GM23338 (cell line): ENCODE results near the gene SPATA18. TPM values are rescaled to one million over a fixed set of nuclear protein-coding genes. Genes with fewer than 3 reads are reported as not detected.
A peak's percentile ranks its signal among the peaks of the same experiment; 100 is the strongest.

ENCODE experiments used
- ATAC-seq: fragments of 200-7000 bp; cut with Tn5 transposase; 3 replicates; pipeline ENCODE4 v1.9.1; 2020
- DNase-seq: peaks from one replicate; pipeline ENCODE4 v3.0.0-alpha.2; 2015; ENCODE audit warnings: low spot score
- H2AFZ ChIP-seq: fragments of 200-600 bp; sonication (generic); 2 replicates; pipeline ENCODE4 v1.8.0; 2016; ENCODE audit warnings: antibody characterized with exemption, mild to moderate bottlenecking, moderate library complexity
- H3F3A ChIP-seq: fragments of 200-600 bp; sonication (generic); replicated peaks from 2 replicates; pipeline ENCODE4 v1.8.0; 2017; ENCODE audit warnings: antibody characterized with exemption, mixed run types, low read depth
- H3K27ac ChIP-seq: fragments of 200-600 bp; sonication (generic); 2 replicates; pipeline ENCODE4 v1.6.1; 2016; ENCODE audit warnings: low read depth
- H3K27me3 ChIP-seq: fragments of 200-600 bp; sonication (generic); 2 replicates; pipeline ENCODE4 v1.8.0; 2016; ENCODE audit warnings: mild to moderate bottlenecking, mixed run types, moderate library complexity; ENCODE audit not compliant: insufficient read depth
- H3K36me3 ChIP-seq: fragments of 200-600 bp; sonication (generic); 2 replicates; pipeline ENCODE4 v1.8.0; 2016; ENCODE audit warnings: mild to moderate bottlenecking; ENCODE audit not compliant: insufficient read depth
- H3K4me1 ChIP-seq: fragments of 200-600 bp; sonication (generic); 2 replicates; pipeline ENCODE4 v1.8.0; 2016; ENCODE audit warnings: mild to moderate bottlenecking, moderate library complexity; ENCODE audit not compliant: insufficient read depth
- H3K4me2 ChIP-seq: fragments of 200-600 bp; sonication (generic); 2 replicates; pipeline ENCODE4 v1.7.1; 2017; ENCODE audit warnings: mixed run types
- H3K4me3 ChIP-seq: fragments of 200-600 bp; sonication (generic); 2 replicates; pipeline ENCODE4 v1.6.1; 2016; ENCODE audit warnings: mixed run types
- H3K79me2 ChIP-seq: fragments of 200-600 bp; sonication (generic); replicated peaks from 2 replicates; pipeline ENCODE4 v1.8.0; 2017; ENCODE audit warnings: mild to moderate bottlenecking; ENCODE audit not compliant: insufficient read depth
- H3K9me2 ChIP-seq: fragments of 200-600 bp; sonication (generic); 2 replicates; pipeline ENCODE4 v1.8.0; 2017; ENCODE audit not compliant: insufficient read depth
- H4K20me1 ChIP-seq: fragments of 200-600 bp; sonication (generic); replicated peaks from 2 replicates; pipeline ENCODE4 v1.8.0; 2017; ENCODE audit warnings: mild to moderate bottlenecking; ENCODE audit not compliant: insufficient read depth
- H3K27ac Mint-ChIP-seq: 2 replicates; pipeline ENCODE4 v1.8.0; 2020; ENCODE audit warnings: inconsistent platforms, mild to moderate bottlenecking, moderate library complexity, mixed read lengths
- H3K27me3 Mint-ChIP-seq: 3 replicates; pipeline ENCODE4 v1.8.0; 2022; ENCODE audit warnings: low read depth, mild to moderate bottlenecking, moderate library complexity, mixed read lengths, inconsistent platforms; ENCODE audit not compliant: insufficient read depth, poor library complexity
- H3K36me3 Mint-ChIP-seq: 3 replicates; pipeline ENCODE4 v1.8.0; 2021; ENCODE audit warnings: low read depth, mild to moderate bottlenecking, inconsistent platforms, moderate library complexity, mixed read lengths
- H3K4me1 Mint-ChIP-seq: 3 replicates; pipeline ENCODE4 v1.8.0; 2020; ENCODE audit warnings: mild to moderate bottlenecking, inconsistent platforms, mixed read lengths
- H3K4me3 Mint-ChIP-seq: 3 replicates; pipeline ENCODE4 v1.8.0; 2021; ENCODE audit warnings: moderate library complexity, mild to moderate bottlenecking, inconsistent platforms, mixed read lengths
- H3K9me3 Mint-ChIP-seq: 3 replicates; pipeline ENCODE4 v1.8.0; 2020; ENCODE audit warnings: moderate library complexity, mild to moderate bottlenecking, inconsistent platforms, mixed read lengths
- CREB1 ChIP-seq: fragments of 250-450 bp; sonication (Bioruptor Pico); IDR thresholded peaks from 2 replicates; pipeline ENCODE4 v1.5.0; 2020; ENCODE audit warnings: low read depth, mild to moderate bottlenecking, moderate library complexity
- CTCF ChIP-seq, 2 experiments: fragments of 200-600 bp in 1 of 2; sonication (generic) in 1 of 2; conservative IDR thresholded peaks; 2 replicates each; pipeline versions ENCODE4 v1.5.1 to v1.6.1; 2016 to 2017; ENCODE audit warnings: antibody characterized with exemption in 2 of 2, low read depth in 2 of 2, mild to moderate bottlenecking in 2 of 2, moderate library complexity in 1 of 2
- ETS1 ChIP-seq: IDR thresholded peaks from 2 replicates; pipeline ENCODE4 v1.6.1; 2016; ENCODE audit warnings: antibody characterized with exemption
- EZH2 ChIP-seq: fragments of 200-600 bp; sonication (generic); IDR thresholded peaks from one replicate; pipeline ENCODE4 v1.8.0; 2017; ENCODE audit warnings: antibody characterized with exemption, mild to moderate bottlenecking, low read depth; ENCODE audit not compliant: unreplicated experiment
- EZH2phosphoT487 ChIP-seq: fragments of 200-600 bp; sonication (generic); IDR thresholded peaks from one replicate; pipeline ENCODE4 v1.8.1; 2018; ENCODE audit warnings: antibody characterized with exemption; ENCODE audit not compliant: unreplicated experiment
- JUNB ChIP-seq: IDR thresholded peaks from one replicate; pipeline ENCODE4 v1.6.1; 2016; ENCODE audit warnings: antibody characterized with exemption; ENCODE audit not compliant: unreplicated experiment
- NANOG ChIP-seq: IDR thresholded peaks from 2 replicates; pipeline ENCODE4 v1.6.1; 2016; ENCODE audit warnings: antibody characterized with exemption, borderline replicate concordance
- POLR2AphosphoS5 ChIP-seq: IDR thresholded peaks from 2 replicates; pipeline ENCODE4 v1.6.1; 2016; ENCODE audit warnings: antibody characterized with exemption, low read depth
- REST ChIP-seq: IDR thresholded peaks from one replicate; pipeline ENCODE4 v1.6.1; 2018; ENCODE audit warnings: antibody characterized with exemption; ENCODE audit not compliant: unreplicated experiment
- STAT1 ChIP-seq: IDR thresholded peaks from one replicate; pipeline ENCODE4 v1.6.1; 2016; ENCODE audit warnings: antibody characterized with exemption; ENCODE audit not compliant: unreplicated experiment
- ZNF114 ChIP-seq: fragments of 250-450 bp; sonication (Bioruptor Pico); IDR thresholded peaks from 2 replicates; pipeline ENCODE4 v1.5.0; 2020; ENCODE audit warnings: mild to moderate bottlenecking, moderate library complexity
- ZNF331 ChIP-seq: fragments of 250-450 bp; sonication (Bioruptor Pico); IDR thresholded peaks from 2 replicates; pipeline ENCODE4 v1.5.0; 2020; ENCODE audit warnings: low read depth, mild to moderate bottlenecking, moderate library complexity
- ZNF462 ChIP-seq: fragments of 250-450 bp; sonication (Bioruptor Pico); IDR thresholded peaks from 2 replicates; pipeline ENCODE4 v1.5.0; 2020; ENCODE audit warnings: mild to moderate bottlenecking, moderate library complexity
- polyA plus RNA-seq: library from polyadenylated mRNA; unstranded; fragments of >200 nt; fragmentation: Nextera tagmentation; extraction: Ambion mirVana; gene quantifications from 2 replicates; pipeline ENCODE4 v1.2.1, GENCODE V29; 2016
- total RNA-seq: library from RNA; depleted of rRNA; stranded (reverse); fragments of >200 nt; shearing (Covaris generic); gene quantifications from 2 replicates; pipeline ENCODE4 v1.2.3, GENCODE V29; 2014

SPATA18 gene
- total and polyA plus RNA-seq, 2 experiments from 2014 or later = 1.5 to 2.5 TPM

GRCh38 chr4:52107336-52107735 is 56.2 kb downstream of the SPATA18 start:
- TF ChIP-seq ZNF114 (CRISPR knock-in tag) (no peak), CTCF (conservative IDR thresholded peaks at IDR 0.05; ENCODE audit: low read depth in 2 of 2) (no peak), ETS1 (no peak), EZH2phosphoT487 (no peak), POLR2AphosphoS5 (no peak), JUNB (no peak), EZH2 (no peak), NANOG (no peak), ZNF462 (CRISPR knock-in tag) (no peak), CREB1 (no peak), ZNF331 (CRISPR knock-in tag) (no peak), REST (no peak), STAT1 (no peak)
- Histone ChIP-seq H3K4me1 (no peaks in the 10 kb centered on the region), H3K27me3 (no peaks in the 10 kb centered on the region), H3F3A (no peaks in the 10 kb centered on the region), H3K27ac (no peak overlapping the region), H3K4me3 (no peak overlapping the region), H3K79me2 (no peaks in the 10 kb centered on the region), H3K9me2 (0 out of 2 replicates have a peak, but pooled peaks cover 5% of the 10 kb centered on the region), H3K4me2 (no peak overlapping the region), H2AFZ (0 out of 2 replicates have a peak overlapping the region, but pooled peaks have one; percentile 21), H3K36me3 (no peaks in the 10 kb centered on the region), H4K20me1 (no peaks in the 10 kb centered on the region)
- Mint-ChIP-seq H3K4me3 (no peak overlapping the region), H3K27ac (no peak overlapping the region), H3K27me3 (peaks cover 2% of the 10 kb centered on the region), H3K9me3 (no peaks in the 10 kb centered on the region), H3K36me3 (no peaks in the 10 kb centered on the region), H3K4me1 (peaks cover 4% of the 10 kb centered on the region; the same call in 1 of the 3 replicates)
- DNase-seq (no peak), ATAC-seq (no peak)
